Heart left ventricle (tissue), 16 donors: Measurements from ENCODE around the gene PDE1A. TPM values are rescaled to one million over a fixed set of nuclear protein-coding genes. Genes with fewer than 3 reads are reported as not detected.

Experiments
- ATAC-seq, 4 donors: fragments of 200-7000 bp; cut with Tn5 transposase; one replicate each; pipeline ENCODE4 v1.9.1; 2020 to 2022; ENCODE audit warnings: moderate library complexity in 4 of 4, mild to moderate bottlenecking in 3 of 4, moderate number of reproducible peaks in 1 of 4
- DNase-seq, 5 donors: peaks; one replicate each; pipeline ENCODE4 v3.0.0-alpha.2; 2020
- H3K27ac ChIP-seq, 12 donors: fragments of 200-600 bp; sonication (generic) in 4 of 12; one replicate each; pipeline versions ENCODE4 v1.5.0 to v1.8.0; 2016 to 2022; ENCODE audit warnings: mild to moderate bottlenecking in 2 of 12
- H3K27me3 ChIP-seq, 9 donors: fragments of 200-600 bp; sonication (generic) in 2 of 9; one replicate each; pipeline versions ENCODE4 v1.5.1 to v1.8.0; 2016 to 2022; ENCODE audit warnings: mild to moderate bottlenecking in 3 of 9
- H3K36me3 ChIP-seq, 9 donors: fragments of 200-600 bp; sonication (generic) in 2 of 9; one replicate each; pipeline versions ENCODE4 v1.5.0 to v1.8.0; 2018 to 2022; ENCODE audit warnings: mild to moderate bottlenecking in 2 of 9
- H3K4me1 ChIP-seq, 12 donors: fragments of 200-600 bp; sonication (generic) in 4 of 12; one replicate each; pipeline versions ENCODE4 v1.5.0 to v1.8.0; 2016 to 2022; ENCODE audit warnings: mild to moderate bottlenecking in 3 of 12
- H3K4me3 ChIP-seq, 12 donors: fragments of 200-600 bp; sonication (generic) in 4 of 12; one replicate each; pipeline versions ENCODE4 v1.5.0 to v1.8.0; 2017 to 2022; ENCODE audit warnings: mild to moderate bottlenecking in 9 of 12, moderate library complexity in 4 of 12
- H3K9me3 ChIP-seq, 12 donors: fragments of 200-600 bp; sonication (generic) in 4 of 12; one replicate each; pipeline versions ENCODE4 v1.5.0 to v1.8.0; 2016 to 2022; ENCODE audit warnings: mild to moderate bottlenecking in 1 of 12
- POLR2A ChIP-seq, 2 donors: fragments of 450-650 bp; IDR thresholded peaks; one replicate each; pipeline ENCODE4 v1.6.1; 2017; ENCODE audit warnings: antibody characterized with exemption in 2 of 2, mild to moderate bottlenecking in 2 of 2, moderate library complexity in 2 of 2
- WGBS, 4 donors: extraction: QIAGEN DNeasy Blood & Tissue Kit in 2 of 4; methylation state at CpG; one replicate each; pipeline versions ENCODE4 v1.1.5 to v1.1.7; 2013 to 2018; 5-methylcytosine and 5-hydroxymethylcytosine counted together
- intact Hi-C, 10 donors: fragments of 100-400 bp; cut with DNase I; formaldehyde crosslinking; loops; one replicate each; pipeline versions ENCODE4 v1.11.1 to v1.14.2; 2022
- polyA plus RNA-seq, 2 donors: library from polyadenylated mRNA; stranded (reverse); fragments of 200-250 nt; gene quantifications; one replicate each; pipeline ENCODE4 v1.2.3, GENCODE V29; 2013
- total RNA-seq, 9 donors: library from RNA; depleted of rRNA in 2 of 9; stranded (reverse); fragments of >200 nt in 2 of 9; fragmentation: NEBNext Ultra II Directional in 3 of 9; extraction: Animal tissue kit (Norgen Biotek cat#: 25700) in 3 of 9; gene quantifications; one replicate each; pipeline versions ENCODE4 v1.1.0 to v1.2.4, GENCODE V29; 2016 to 2023
- TF ChIP-seq, protein P1 (sequence below), 12 donors: fragments of 200-600 bp; sonication (generic) in 4 of 12; IDR thresholded peaks; one replicate each; pipeline versions ENCODE4 v1.5.0 to v1.8.0; 2018 to 2022; ENCODE audit warnings: antibody characterized with exemption in 12 of 12, mild to moderate bottlenecking in 5 of 12
- donor health status: ischemic (EF 13 %, LVEDD 7.1; RV severe dilation, severe dysfunction).
- donor health status: healthy with polysubstance abuse.
- donor health status: DM: no; HTN: yes; CAD: no.
- donor health status: DM: no; HTN: no; CAD: no.
- donor health status: ischemic (EF 25% LVEDD 6.9; RV normal size, moderate dysfunction).
- donor health status: ischemic (EF 25% LVEDD 5.7; RV mildly dilated, moderate dysfunction).
- donor health status: healthy.
- donor health status: DM: yes; HTN: yes; CAD: no.
- donor health status: ischemic (EF 35%, LVEDD 5.7; RV mildly dilated, moderate dysfunction).
- donor health status: nonischemic (EF 11% LVEDD 7.7; RV severe dilation, severe dysfunction).
- donor health status: DM: yes; HTN: yes; CAD: no.
- donor health status: PGD.
- donor health status: ischemic (EF 29% LVEDD 5.4; RV normal size, mild dysfunction).
- donor health status: nonischemic (EF 23%, LVEDD 6.1; RV moderate dilation, normal function).

PDE1A gene
- total and polyA plus RNA-seq, 11 donors = 2.5 to 25.5 (median 5.5) TPM

DNA sequence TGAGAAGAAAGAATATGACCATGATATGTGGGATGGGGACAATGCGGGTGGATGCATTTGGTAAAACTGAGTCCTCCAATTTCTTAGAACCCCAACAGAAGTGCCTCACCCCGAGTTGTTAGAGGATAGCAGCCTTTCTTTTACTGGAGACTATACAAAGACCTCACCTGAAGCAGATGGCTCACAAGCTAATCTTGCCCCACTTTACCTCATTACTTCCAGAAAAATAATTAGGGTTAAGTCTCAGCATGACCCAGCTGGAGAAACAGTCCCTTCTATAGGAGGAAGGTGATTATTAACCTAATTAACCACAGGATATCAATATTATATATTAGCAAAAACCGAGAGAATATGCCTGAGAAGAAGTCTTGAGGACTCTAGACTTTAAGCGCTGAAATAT lies 128.4 kb downstream of the PDE1A start:
- peaks cover 0 to 10% (median 0%) of the 10 kb centered on the region in 12 donors for H3K4me1 ChIP-seq
- no peaks in the 10 kb centered on the region for H3K27me3 ChIP-seq
- no peak overlapping the region for H3K4me3 ChIP-seq
- 76 to 90% (median 84%) methylated on average over 4 of the region's 4 CpGs for WGBS, 4 donors
- TF ChIP-seq, protein P1, sequence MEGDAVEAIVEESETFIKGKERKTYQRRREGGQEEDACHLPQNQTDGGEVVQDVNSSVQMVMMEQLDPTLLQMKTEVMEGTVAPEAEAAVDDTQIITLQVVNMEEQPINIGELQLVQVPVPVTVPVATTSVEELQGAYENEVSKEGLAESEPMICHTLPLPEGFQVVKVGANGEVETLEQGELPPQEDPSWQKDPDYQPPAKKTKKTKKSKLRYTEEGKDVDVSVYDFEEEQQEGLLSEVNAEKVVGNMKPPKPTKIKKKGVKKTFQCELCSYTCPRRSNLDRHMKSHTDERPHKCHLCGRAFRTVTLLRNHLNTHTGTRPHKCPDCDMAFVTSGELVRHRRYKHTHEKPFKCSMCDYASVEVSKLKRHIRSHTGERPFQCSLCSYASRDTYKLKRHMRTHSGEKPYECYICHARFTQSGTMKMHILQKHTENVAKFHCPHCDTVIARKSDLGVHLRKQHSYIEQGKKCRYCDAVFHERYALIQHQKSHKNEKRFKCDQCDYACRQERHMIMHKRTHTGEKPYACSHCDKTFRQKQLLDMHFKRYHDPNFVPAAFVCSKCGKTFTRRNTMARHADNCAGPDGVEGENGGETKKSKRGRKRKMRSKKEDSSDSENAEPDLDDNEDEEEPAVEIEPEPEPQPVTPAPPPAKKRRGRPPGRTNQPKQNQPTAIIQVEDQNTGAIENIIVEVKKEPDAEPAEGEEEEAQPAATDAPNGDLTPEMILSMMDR (IDR thresholded peaks at IDR 0.05) = no peak
- ATAC-seq = no peak
- H3K27ac ChIP-seq = no peak overlapping the region
- DNase-seq = no peak
- intact Hi-C loops = loop anchor here in 1 of 10 donors (10.0 kb wide), 1 partner anchor 346 kb away; no protein-coding TSS in a partner anchor
- H3K9me3 ChIP-seq = no peaks in the 10 kb centered on the region
- H3K36me3 ChIP-seq = no peaks in the 10 kb centered on the region

DNA sequence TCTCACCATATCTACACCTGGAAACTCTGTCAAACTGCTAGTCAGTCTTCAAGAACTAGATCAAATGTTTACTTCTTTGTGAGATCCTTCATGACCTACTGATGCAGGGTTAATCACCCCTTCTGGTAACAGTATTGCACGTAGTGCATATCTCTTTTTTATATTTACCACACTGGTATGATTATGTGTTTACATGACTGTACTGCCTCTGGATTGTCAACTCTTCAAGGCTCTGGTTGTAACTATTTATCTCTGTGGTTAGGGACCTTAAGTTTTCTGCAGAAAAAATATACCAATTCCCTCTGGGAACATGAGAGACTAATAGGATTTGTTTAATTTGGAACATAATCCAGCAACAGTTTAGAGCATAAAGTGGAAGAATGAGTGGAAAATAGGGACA lies 135.5 kb downstream of the PDE1A start:
- Histone ChIP-seq H3K4me1 (peaks cover 0 to 7% (median 0%) of the 10 kb centered on the region in 12 donors), H3K9me3 (no peaks in the 10 kb centered on the region), H3K4me3 (no peak overlapping the region), H3K36me3 (no peaks in the 10 kb centered on the region), H3K27me3 (no peaks in the 10 kb centered on the region), H3K27ac (no peak overlapping the region)
- ATAC-seq (no peak), DNase-seq (no peak)
- intact Hi-C loops = loop anchor here in 1 of 10 donors (10.0 kb wide), 1 partner anchor 354 kb away; no protein-coding TSS in a partner anchor
- TF ChIP-seq POLR2A (IDR thresholded peaks at IDR 0.05) = no peak
- TF ChIP-seq, protein P1 (IDR thresholded peaks at IDR 0.05) = no peak
- 26 to 42% (median 38%) methylated on average over 1 of the region's 1 CpG for WGBS, 4 donors

DNA sequence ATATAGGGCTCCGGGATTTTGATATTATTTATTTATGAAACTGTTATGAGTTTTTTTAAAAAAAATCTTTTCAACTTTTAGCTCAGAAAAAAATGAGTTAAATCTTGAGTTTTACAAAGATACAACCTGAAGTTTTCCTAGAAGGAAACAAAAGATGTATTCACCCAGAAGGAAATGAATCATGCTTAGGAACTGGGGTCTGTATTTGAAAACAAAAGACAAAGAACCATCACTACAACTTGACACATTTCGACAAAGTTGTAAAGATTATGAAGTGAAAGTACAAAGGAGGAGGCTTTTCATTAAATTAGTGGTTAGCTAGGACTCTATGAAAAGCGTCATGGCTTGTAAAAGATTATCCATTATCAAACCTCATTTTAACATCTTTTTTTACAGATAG lies 143.3 kb downstream of the PDE1A start:
- Histone ChIP-seq H3K27me3 (no peaks in the 10 kb centered on the region), H3K27ac (no peak overlapping the region), H3K36me3 (no peaks in the 10 kb centered on the region), H3K9me3 (peaks cover 0 to 2% (median 0%) of the 10 kb centered on the region in 12 donors), H3K4me1 (peaks cover 0 to 15% (median 4%) of the 10 kb centered on the region in 12 donors), H3K4me3 (no peak overlapping the region)
- DNase-seq (no peak), ATAC-seq (no peak)
- intact Hi-C loops = no loop called here
- 63 to 79% (median 70%) methylated on average over 3 of the region's 3 CpGs for WGBS, 4 donors
- TF ChIP-seq POLR2A (IDR thresholded peaks at IDR 0.05) = no peak
- TF ChIP-seq, protein P1 (IDR thresholded peaks at IDR 0.05) = no peak

DNA sequence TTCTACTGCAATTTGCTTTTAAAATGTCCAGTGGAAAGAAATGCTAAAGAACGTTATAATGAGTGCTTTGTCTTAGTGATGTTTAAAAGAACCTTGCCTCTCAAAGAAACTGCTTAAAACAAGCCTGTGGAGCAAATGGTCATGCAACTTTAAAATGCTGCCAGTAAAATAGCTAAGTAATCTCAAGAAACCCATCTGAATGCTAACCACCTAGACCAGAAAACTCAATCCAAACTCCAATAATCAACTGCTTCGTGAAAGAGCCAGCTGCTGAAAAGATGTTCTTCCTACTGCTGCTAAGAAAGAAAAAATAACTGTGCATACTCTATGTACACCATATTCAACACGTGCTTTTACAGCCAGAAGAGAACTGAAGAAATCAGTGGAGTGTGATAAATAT lies 145.6 kb downstream of the PDE1A start:
- intact Hi-C loops = no loop called here
- DNase-seq = no peak
- TF ChIP-seq, protein P1 (IDR thresholded peaks at IDR 0.05) = no peak
- TF ChIP-seq POLR2A (IDR thresholded peaks at IDR 0.05) = no peak
- peak overlapping the region in 2 of 12 donors; percentile 5 to 38 for H3K27ac ChIP-seq
- peaks cover 0 to 22% (median 12%) of the 10 kb centered on the region in 12 donors for H3K9me3 ChIP-seq
- H3K36me3 ChIP-seq = no peaks in the 10 kb centered on the region
- peaks cover 0 to 15% (median 4%) of the 10 kb centered on the region in 12 donors for H3K4me1 ChIP-seq
- H3K27me3 ChIP-seq = no peaks in the 10 kb centered on the region
- 61 to 73% (median 63%) methylated on average over 3 of the region's 3 CpGs for WGBS, 4 donors
- no peak for ATAC-seq
- H3K4me3 ChIP-seq = no peak overlapping the region
